H1 (cell line): ENCODE measurements around the gene FARS2. TPM values are rescaled to one million over a fixed set of nuclear protein-coding genes. Genes with fewer than 3 reads are reported as not detected.

Experiments used
- CTCF ChIA-PET: fragments of 300-600 bp; sonication (Branson Sonifier 250); formaldehyde crosslinking; loops from one replicate; lab custom pipeline; 2021; ENCODE audit not compliant: partially characterized antibody; lab: Charles Lee
- POLR2A ChIA-PET: fragments of 300-600 bp; sonication (Branson Sonifier 250); formaldehyde crosslinking; loops from one replicate; lab custom pipeline; 2021; ENCODE audit warnings: inconsistent platforms; ENCODE audit not compliant: partially characterized antibody; lab: Charles Lee
- DNase-seq, 2 experiments: peaks; one replicate each; pipeline versions ENCODE4 v3.0.0 to v3.0.0-alpha.2; 2010 to 2022; ENCODE audit warnings: low spot score in 2 of 2, low read depth in 1 of 2, mixed read lengths in 1 of 2
- FAIRE-seq: peaks from 2 replicates; lab custom pipeline; 2011; peaks lifted over from hg19 to GRCh38; lab: Jason Lieb, UNC
- H2AFZ ChIP-seq: 2 replicates; pipeline ENCODE4 v1.8.1; 2012; ENCODE audit warnings: low read length, inconsistent platforms
- H2AK5ac ChIP-seq: 2 replicates; pipeline ENCODE4 v1.6.1; 2013; ENCODE audit warnings: low read depth, low read length
- H2BK120ac ChIP-seq: replicated peaks from 2 replicates; pipeline ENCODE3; 2013; ENCODE audit warnings: low read depth, low read length, inconsistent platforms
- H2BK12ac ChIP-seq: 2 replicates; pipeline ENCODE4 v1.6.1; 2013; ENCODE audit warnings: low read depth, low read length
- H2BK15ac ChIP-seq: 2 replicates; pipeline ENCODE4 v1.6.1; 2013; ENCODE audit warnings: low read length
- H2BK20ac ChIP-seq: 2 replicates; pipeline ENCODE4 v1.6.1; 2013; ENCODE audit warnings: low read length
- H2BK5ac ChIP-seq: 2 replicates; pipeline ENCODE4 v1.6.1; 2013; ENCODE audit warnings: low read depth, low read length
- H3K14ac ChIP-seq: 2 replicates; pipeline ENCODE4 v1.6.1; 2013; ENCODE audit warnings: inconsistent platforms; ENCODE audit not compliant: insufficient read length
- H3K18ac ChIP-seq: 2 replicates; pipeline ENCODE4 v1.6.1; 2013; ENCODE audit warnings: low read length; ENCODE audit errors: extremely low read depth
- H3K23ac ChIP-seq: 2 replicates; pipeline ENCODE4 v1.6.1; 2013; ENCODE audit warnings: inconsistent platforms; ENCODE audit not compliant: insufficient read length
- H3K23me2 ChIP-seq: 2 replicates; pipeline ENCODE4 v1.6.1; 2013; ENCODE audit warnings: low read depth, low read length
- H3K27ac ChIP-seq: 2 replicates; pipeline ENCODE4 v1.6.1; 2011; ENCODE audit warnings: low read depth, low read length, inconsistent platforms
- H3K27me3 ChIP-seq, 4 experiments: replicated peaks in 1 of 4; 1 replicate in 1 of 4; 2 replicates in 3 of 4; pipeline versions ENCODE4 v1.6.1 to v1.8.1; 2011 to 2013; ENCODE audit warnings: low read length in 3 of 4, mild to moderate bottlenecking in 3 of 4, inconsistent platforms in 2 of 4, mixed read lengths in 2 of 4, moderate library complexity in 1 of 4; ENCODE audit not compliant: control insufficient read depth in 3 of 4, insufficient read depth in 3 of 4; ENCODE audit errors: extremely low read depth in 1 of 4
- H3K36me3 ChIP-seq, 4 experiments: 2 replicates each; pipeline versions ENCODE4 v1.6.1 to v1.8.1; 2011 to 2013; ENCODE audit warnings: mild to moderate bottlenecking in 4 of 4, low read length in 3 of 4, moderate library complexity in 2 of 4, control low read depth in 1 of 4, inconsistent platforms in 1 of 4; ENCODE audit not compliant: insufficient read depth in 4 of 4, control insufficient read depth in 2 of 4
- H3K4ac ChIP-seq: replicated peaks from 2 replicates; pipeline ENCODE3; 2013; ENCODE audit warnings: low read length, low read depth, mixed read lengths, inconsistent platforms; ENCODE audit not compliant: insufficient read length
- H3K4me1 ChIP-seq, 4 experiments: replicated peaks in 1 of 4; 1 replicate in 1 of 4; 2 replicates in 3 of 4; pipeline versions ENCODE4 v1.6.1 to v1.8.1; 2011 to 2013; ENCODE audit warnings: low read length in 3 of 4, inconsistent platforms in 2 of 4, mixed read lengths in 1 of 4; ENCODE audit not compliant: insufficient read depth in 4 of 4, control insufficient read depth in 3 of 4
- H3K4me2 ChIP-seq, 2 experiments: 2 replicates each; pipeline versions ENCODE4 v1.6.1 to v1.8.1; 2011 to 2013; ENCODE audit warnings: low read depth in 2 of 2, low read length in 2 of 2, control low read depth in 1 of 2, inconsistent platforms in 1 of 2, mild to moderate bottlenecking in 1 of 2; ENCODE audit not compliant: insufficient read depth in 1 of 2
- H3K4me3 ChIP-seq, 4 experiments: fragments of 200-600, 300-600 bp in 1 of 4; sonication (generic), shearing (Covaris generic), sonication (Bioruptor Twin) in 1 of 4; 2 replicates each; pipeline versions ENCODE4 v1.5.1 to v1.8.1; 2011 to 2016; ENCODE audit warnings: low read length in 4 of 4, low read depth in 3 of 4, control low read depth in 2 of 4, inconsistent platforms in 2 of 4, mild to moderate bottlenecking in 2 of 4, mixed read lengths in 1 of 4, moderate library complexity in 1 of 4; ENCODE audit not compliant: insufficient read depth in 2 of 4; ENCODE audit errors: extremely low read depth in 1 of 4
- H3K56ac ChIP-seq: replicated peaks from 2 replicates; pipeline ENCODE3; 2013; ENCODE audit warnings: low read depth, mild to moderate bottlenecking, mixed read lengths, low read length, inconsistent platforms; ENCODE audit not compliant: insufficient read length
- H3K79me1 ChIP-seq: 2 replicates; pipeline ENCODE4 v1.6.1; 2013; ENCODE audit warnings: low read depth, low read length, control low read depth
- H3K79me2 ChIP-seq, 2 experiments: 2 replicates each; pipeline versions ENCODE4 v1.6.1 to v1.8.1; 2012 to 2013; ENCODE audit warnings: low read length in 2 of 2, mild to moderate bottlenecking in 2 of 2, inconsistent platforms in 1 of 2; ENCODE audit not compliant: insufficient read depth in 2 of 2, control insufficient read depth in 1 of 2
- H3K9ac ChIP-seq, 4 experiments: replicated peaks in 1 of 4; 1 replicate in 1 of 4; 2 replicates in 3 of 4; pipeline versions ENCODE4 v1.6.1 to v1.8.1; 2011 to 2013; ENCODE audit warnings: low read depth in 3 of 4, low read length in 3 of 4, control low read depth in 2 of 4, mild to moderate bottlenecking in 2 of 4, moderate library complexity in 2 of 4, inconsistent platforms in 1 of 4; ENCODE audit errors: extremely low read depth in 1 of 4
- H3K9me3 ChIP-seq, 2 experiments: 2 replicates each; pipeline versions ENCODE4 v1.6.1 to v1.8.1; 2012 to 2013; ENCODE audit warnings: mild to moderate bottlenecking in 2 of 2, moderate library complexity in 2 of 2, control low read depth in 1 of 2, inconsistent platforms in 1 of 2, low read depth in 1 of 2, low read length in 1 of 2, mixed read lengths in 1 of 2; ENCODE audit not compliant: insufficient read depth in 2 of 2
- H4K20me1 ChIP-seq, 2 experiments: replicated peaks in 1 of 2; 2 replicates each; pipeline versions ENCODE3 to v1.8.1; 2011 to 2013; ENCODE audit warnings: inconsistent platforms in 2 of 2, low read length in 2 of 2, mild to moderate bottlenecking in 1 of 2; ENCODE audit not compliant: insufficient read depth in 2 of 2, control insufficient read depth in 1 of 2
- H4K5ac ChIP-seq: 2 replicates; pipeline ENCODE4 v1.6.1; 2013; ENCODE audit warnings: low read length, low read depth, mixed read lengths, inconsistent platforms; ENCODE audit not compliant: insufficient read length
- H4K8ac ChIP-seq: 2 replicates; pipeline ENCODE4 v1.8.0; 2013; ENCODE audit warnings: mild to moderate bottlenecking, moderate library complexity, low read length, inconsistent platforms; ENCODE audit not compliant: insufficient read depth; ENCODE audit errors: extremely low read depth
- H4K91ac ChIP-seq: replicated peaks from 2 replicates; pipeline ENCODE3; 2013; ENCODE audit warnings: low read length, mixed read lengths, inconsistent platforms; ENCODE audit not compliant: insufficient read length
- BRCA1 ChIP-seq: IDR thresholded peaks from 2 replicates; pipeline ENCODE4 v1.6.1; 2012; ENCODE audit warnings: low read depth, low read length, improper control_type of control experiment
- CBX5 ChIP-seq: fragments of 300-800, 300-1000 bp; sonication (generic); IDR thresholded peaks from 2 replicates; pipeline ENCODE4 v1.7.1; 2016; ENCODE audit warnings: antibody characterized with exemption, low read length, low read depth
- CHD1 ChIP-seq: IDR thresholded peaks from 2 replicates; pipeline ENCODE4 v1.6.1; 2012; ENCODE audit warnings: low read depth, low read length, improper control_type of control experiment
- CTBP2 ChIP-seq: IDR thresholded peaks from 2 replicates; pipeline ENCODE4 v1.7.0; 2011; ENCODE audit warnings: borderline replicate concordance, mild to moderate bottlenecking, moderate library complexity, mixed read lengths, low read length; ENCODE audit not compliant: insufficient read depth, insufficient read length
- CTCF ChIP-seq, 3 experiments: IDR thresholded peaks; 1 replicate in 2 of 3; 2 replicates in 1 of 3; pipeline versions ENCODE4 v1.5.1 to v1.6.1; 2011; ENCODE audit warnings: low read length in 3 of 3, mild to moderate bottlenecking in 3 of 3, inconsistent platforms in 2 of 3, low read depth in 1 of 3, moderate library complexity in 1 of 3; ENCODE audit not compliant: insufficient read depth in 1 of 3; ENCODE audit errors: control extremely low read depth in 1 of 3
- FOSL1 ChIP-seq: IDR thresholded peaks from 2 replicates; pipeline ENCODE4 v1.6.1; 2011; ENCODE audit warnings: mild to moderate bottlenecking, low read depth, low read length, moderate library complexity; ENCODE audit not compliant: insufficient read depth
- GTF2F1 ChIP-seq: IDR thresholded peaks from 2 replicates; pipeline ENCODE4 v1.6.1; 2012; ENCODE audit warnings: low read depth, low read length, improper control_type of control experiment, borderline replicate concordance
- HDAC2 ChIP-seq, 2 experiments: fragments of 300-600 bp in 1 of 2; sonication (generic) in 1 of 2; IDR thresholded peaks; 2 replicates each; pipeline ENCODE4 v1.6.1; 2011 to 2012; ENCODE audit warnings: low read depth in 2 of 2, low read length in 2 of 2, mild to moderate bottlenecking in 2 of 2, moderate library complexity in 2 of 2, borderline replicate concordance in 1 of 2, inconsistent platforms in 1 of 2
- POLR2A ChIP-seq, 2 experiments: IDR thresholded peaks; 1 replicate in 1 of 2; 2 replicates in 1 of 2; pipeline ENCODE4 v1.6.1; 2011; ENCODE audit warnings: low read depth in 2 of 2, low read length in 2 of 2, mild to moderate bottlenecking in 2 of 2; ENCODE audit errors: control extremely low read depth in 1 of 2
- SUZ12 ChIP-seq: fragments of 200-600 bp; sonication (generic); IDR thresholded peaks from 2 replicates; pipeline ENCODE4 v1.6.1; 2012; ENCODE audit warnings: mild to moderate bottlenecking, inconsistent platforms, low read length, moderate library complexity, mixed read lengths
- TAF1 ChIP-seq: IDR thresholded peaks from 2 replicates; pipeline ENCODE4 v1.6.1; 2011; ENCODE audit warnings: mild to moderate bottlenecking, low read depth, low read length
- YY1 ChIP-seq: IDR thresholded peaks from 2 replicates; pipeline ENCODE4 v1.6.1; 2011; ENCODE audit warnings: low read depth, mild to moderate bottlenecking, low read length
- WGBS, 2 experiments: shearing (Covaris generic) in 1 of 2; methylation state at CpG; one replicate each; pipeline versions ENCODE4 v1.1.6 to v1.1.7; 2013 to 2015; ENCODE audit warnings: low lambda C conversion rate in 2 of 2, mixed read lengths in 2 of 2, inconsistent platforms in 1 of 2, low coverage in 1 of 2, missing lambda C conversion rate in 1 of 2; ENCODE audit not compliant: insufficient replicate concordance in 2 of 2, insufficient coverage in 1 of 2, insufficient read length in 1 of 2; ENCODE audit errors: extremely low coverage in 1 of 2, missing lambda C conversion rate in 1 of 2; 5-methylcytosine and 5-hydroxymethylcytosine counted together
- polyA plus RNA-seq, 7 experiments: library from polyadenylated mRNA; depleted of rRNA in 3 of 7; stranded (reverse) in 5 of 7; unstranded in 2 of 7; fragments of >200 nt in 5 of 7; fragments of 200-250 nt in 2 of 7; gene quantifications; 1 replicate in 5 of 7; 2 replicates in 1 of 7; 4 replicates in 1 of 7; pipeline versions ENCODE4 v1.2.1 to v1.2.3, GENCODE V29; 2011 to 2013; ENCODE audit warnings: missing spikeins in 2 of 7, mixed read lengths in 2 of 7
- total RNA-seq: library from RNA; stranded (reverse); fragmentation: NEBNext Ultra II Directional; extraction: Animal tissue kit (Norgen Biotek cat#: 25700); gene quantifications from 2 replicates; pipeline ENCODE4 v1.2.1, GENCODE V29; 2021

FARS2 gene
- total and polyA plus RNA-seq, 2 of the 8 experiments (the other 6 are each of a cell fraction or from before 2014, with no cell fraction given): 11.7 to 14.4 TPM

GRCh38 chr6:5516036-5516435, 254.7 kb downstream of the FARS2 start:
- H3K27me3 ChIP-seq: no peaks in the 10 kb centered on the region
- no peak overlapping the region for H3K4ac ChIP-seq
- 86% methylated on average over 6 of the region's 6 CpGs; no CpG with 5 or more reads in 1 of the 2 experiments for WGBS, 2 experiments
- H3K23me2 ChIP-seq: no peaks in the 10 kb centered on the region
- H2BK12ac ChIP-seq: no peak overlapping the region
- no peak overlapping the region for H3K27ac ChIP-seq
- no peak overlapping the region for H2BK120ac ChIP-seq
- ChIA-PET POLR2A (interaction anchor here (0.7 kb wide), 1 partner anchor 10 kb away, joined by 3 read pairs; no protein-coding TSS in a partner anchor), CTCF (interaction anchor here (2.0 kb wide), 1 partner anchor 9 kb away, joined by 6 read pairs; no protein-coding TSS in a partner anchor)
- no peaks in the 10 kb centered on the region for H3K36me3 ChIP-seq
- no peaks in the 10 kb centered on the region for H4K20me1 ChIP-seq
- no peak overlapping the region for H2AK5ac ChIP-seq
- no peaks in the 10 kb centered on the region for H3K79me1 ChIP-seq
- H4K8ac ChIP-seq: no peak overlapping the region
- no peak overlapping the region for H2BK20ac ChIP-seq
- H3K9me3 ChIP-seq: no peaks in the 10 kb centered on the region
- H3K56ac ChIP-seq: no peak overlapping the region
- no peak overlapping the region for H3K18ac ChIP-seq
- H3K4me1 ChIP-seq: no peaks in the 10 kb centered on the region; a peak in 2 of 7 replicates
- H3K9ac ChIP-seq: no peak overlapping the region
- no peak overlapping the region for H2BK15ac ChIP-seq
- H3K79me2 ChIP-seq: no peaks in the 10 kb centered on the region
- H2AFZ ChIP-seq: no peak overlapping the region
- H4K91ac ChIP-seq: no peak overlapping the region
- H3K4me3 ChIP-seq: no peak overlapping the region
- H3K4me2 ChIP-seq: no peak overlapping the region
- H3K23ac ChIP-seq: no peak overlapping the region
- DNase-seq (no peak), FAIRE-seq (no peak)
- H4K5ac ChIP-seq: no peak overlapping the region
- no peak overlapping the region for H3K14ac ChIP-seq
- H2BK5ac ChIP-seq: no peak overlapping the region
- TF ChIP-seq CBX5 (no peak), CHD1 (no peak), CTCF (IDR thresholded peaks at IDR 0.05; ENCODE audit: control extremely low read depth in 1 of 3, insufficient read depth in 1 of 3, low read depth in 1 of 3, low read length in 3 of 3) (no peak), YY1 (no peak), BRCA1 (no peak), POLR2A (IDR thresholded peaks at IDR 0.05; ENCODE audit: control extremely low read depth in 1 of 2, low read depth in 2 of 2, low read length in 2 of 2) (no peak), TAF1 (no peak), SUZ12 (no peak), CTBP2 (no peak), GTF2F1 (no peak), HDAC2 (IDR thresholded peaks at IDR 0.05; ENCODE audit: borderline replicate concordance in 1 of 2, low read depth in 2 of 2, low read length in 2 of 2) (no peak), FOSL1 (no peak)
